IMR-90 (cell line): ENCODE data around the gene ME2.

Experiments used
- CEBPB ChIP-seq: IDR thresholded peaks from 2 replicates; pipeline ENCODE4 v1.6.1; 2012; ENCODE audit warnings: low read depth, low read length, improper control_type of control experiment
- CTCF ChIP-seq: conservative IDR thresholded peaks from 2 replicates; pipeline ENCODE4 v1.5.1; 2012; ENCODE audit warnings: mild to moderate bottlenecking, low read depth, low read length, improper control_type of control experiment
- ELK1 ChIP-seq: fragments of 150-350 bp; IDR thresholded peaks from 2 replicates; pipeline ENCODE4 v1.6.1; 2016; ENCODE audit warnings: low read depth, mild to moderate bottlenecking, low read length, moderate library complexity, borderline replicate concordance
- MAFK ChIP-seq: IDR thresholded peaks from 2 replicates; pipeline ENCODE4 v1.6.1; 2012; ENCODE audit warnings: low read depth, low read length, improper control_type of control experiment
- MAZ ChIP-seq: IDR thresholded peaks from 2 replicates; pipeline ENCODE4 v1.6.1; 2012; ENCODE audit warnings: low read depth, mild to moderate bottlenecking, low read length, improper control_type of control experiment, moderate library complexity, borderline replicate concordance
- MXI1 ChIP-seq: IDR thresholded peaks from 2 replicates; pipeline ENCODE4 v1.6.1; 2012; ENCODE audit warnings: low read depth, mild to moderate bottlenecking, low read length, moderate library complexity, borderline replicate concordance
- NFE2L2 ChIP-seq: fragments of 150-350 bp; IDR thresholded peaks from 2 replicates; pipeline ENCODE4 v1.6.1; 2016; ENCODE audit warnings: low read depth, mild to moderate bottlenecking, low read length
- POLR2A ChIP-seq: IDR thresholded peaks from 2 replicates; pipeline ENCODE4 v1.6.1; 2012; ENCODE audit warnings: mild to moderate bottlenecking, low read depth, low read length
- RAD21 ChIP-seq: IDR thresholded peaks from 2 replicates; pipeline ENCODE4 v1.6.1; 2012; ENCODE audit warnings: low read length, improper control_type of control experiment
- RCOR1 ChIP-seq: IDR thresholded peaks from 2 replicates; pipeline ENCODE4 v1.6.1; 2012; ENCODE audit warnings: mild to moderate bottlenecking, low read length, improper control_type of control experiment; ENCODE audit not compliant: insufficient replicate concordance
- RFX5 ChIP-seq: IDR thresholded peaks from 2 replicates; pipeline ENCODE4 v1.8.0; 2012; ENCODE audit warnings: low read depth, mild to moderate bottlenecking, low read length, moderate library complexity
- SMC3 ChIP-seq: fragments of 150-350 bp; IDR thresholded peaks from 2 replicates; pipeline ENCODE4 v1.6.1; 2016; ENCODE audit warnings: low read depth, mild to moderate bottlenecking, antibody characterized with exemption, low read length, moderate library complexity
- USF2 ChIP-seq: fragments of 150-350 bp; IDR thresholded peaks from 2 replicates; pipeline ENCODE4 v1.6.1; 2017; ENCODE audit warnings: mild to moderate bottlenecking, antibody characterized with exemption, low read length, low read depth

GRCh38 chr18:50850307-50851065 lies 28.4 kb upstream of the ME2 start:
- TF ChIP-seq CTCF (no peak), RAD21 (no peak), ELK1 (no peak), POLR2A (no peak), MAZ (no peak), MAFK (no peak), RCOR1 (no peak), USF2 (no peak), MXI1 (no peak), NFE2L2 (no peak), SMC3 (no peak), RFX5 (no peak), CEBPB (no peak)
